IPS DF 6.9 (cell line): ENCODE measurements around the gene JADE2.

Experiments
- DNase-seq: peaks from one replicate; pipeline ENCODE4 v3.0.0-alpha.2; 2013; ENCODE audit warnings: low read depth, low spot score
- H3K27ac ChIP-seq: one replicate; pipeline ENCODE4 v1.5.1; 2013; ENCODE audit warnings: low read length, control low read depth
- H3K27me3 ChIP-seq: 2 replicates; pipeline ENCODE4 v1.6.1; 2013; ENCODE audit warnings: mild to moderate bottlenecking, low read length; ENCODE audit not compliant: control insufficient read depth, insufficient read depth
- H3K36me3 ChIP-seq: 2 replicates; pipeline ENCODE4 v1.6.1; 2013; ENCODE audit warnings: low read length; ENCODE audit not compliant: control insufficient read depth, insufficient read depth
- H3K4me1 ChIP-seq: 2 replicates; pipeline ENCODE4 v1.6.1; 2013; ENCODE audit warnings: low read length; ENCODE audit not compliant: control insufficient read depth, insufficient read depth
- H3K4me3 ChIP-seq: 2 replicates; pipeline ENCODE4 v1.5.1; 2013; ENCODE audit warnings: mild to moderate bottlenecking, low read length
- H3K9me3 ChIP-seq: 2 replicates; pipeline ENCODE4 v1.6.1; 2013; ENCODE audit warnings: low read length, inconsistent platforms; ENCODE audit not compliant: control insufficient read depth, insufficient read depth
- WGBS: extraction: QIAGEN DNeasy Blood & Tissue Kit; methylation state at CpG from one replicate; pipeline ENCODE4 v1.1.7; 2013; ENCODE audit warnings: mixed read lengths, missing lambda C conversion rate; ENCODE audit not compliant: insufficient read length, insufficient coverage; 5-methylcytosine and 5-hydroxymethylcytosine counted together

The JADE2 gene

GRCh38 chr5:134524826-134525682, at the start of gene JADE2:
Gene JADE2 (plus strand): TSS chr5:134525670. CDS start chr5:134535858, 10,188 bp downstream.
- Histone ChIP-seq H3K27ac (peak within 1 kb of the TSS; percentile 40), H3K9me3 (no peaks in the 10 kb centered on the region), H3K4me3 (peak within 1 kb of the TSS; percentile 82), H3K36me3 (no peaks in the 10 kb centered on the region), H3K4me1 (peaks cover 4% of the 10 kb centered on the region; the same call in 1 of the 2 replicates), H3K27me3 (no peaks in the 10 kb centered on the region)
- DNase-seq, result no peak
- no CpG with 5 or more reads among the region's 57 CpGs for WGBS

GRCh38 chr5:134477462-134478245, 47.8 kb upstream of the JADE2 start:
- no peak for DNase-seq
- Histone ChIP-seq H3K27me3 (no peaks in the 10 kb centered on the region), H3K36me3 (no peaks in the 10 kb centered on the region), H3K4me3 (no peak overlapping the region), H3K27ac (no peak overlapping the region), H3K4me1 (no peaks in the 10 kb centered on the region), H3K9me3 (no peaks in the 10 kb centered on the region)
- no CpG with 5 or more reads among the region's 14 CpGs for WGBS

GRCh38 chr5:134479839-134480238, 45.6 kb upstream of the JADE2 start:
- Histone ChIP-seq H3K36me3 (no peaks in the 10 kb centered on the region), H3K27me3 (no peaks in the 10 kb centered on the region), H3K4me3 (no peak overlapping the region), H3K4me1 (no peaks in the 10 kb centered on the region), H3K9me3 (no peaks in the 10 kb centered on the region), H3K27ac (no peak overlapping the region)
- WGBS, result no CpG with 5 or more reads among the region's 4 CpGs
- DNase-seq, result no peak

- DNase-seq, result no peak
- WGBS, result no CpG with 5 or more reads among the region's 7 CpGs
- Histone ChIP-seq H3K9me3 (no peaks in the 10 kb centered on the region), H3K4me1 (no peaks in the 10 kb centered on the region), H3K27me3 (no peaks in the 10 kb centered on the region), H3K4me3 (no peak overlapping the region), H3K27ac (no peak overlapping the region), H3K36me3 (no peaks in the 10 kb centered on the region)
Measured at GRCh38 chr5:134489227-134489944, 36.1 kb upstream of the JADE2 start.

GRCh38 chr5:134490255-134490924, 35.1 kb upstream of the JADE2 start:
- no peak for DNase-seq
- H3K36me3 ChIP-seq, result no peaks in the 10 kb centered on the region
- H3K4me3 ChIP-seq, result no peak overlapping the region
- no peaks in the 10 kb centered on the region for H3K27me3 ChIP-seq
- no CpG with 5 or more reads among the region's 9 CpGs for WGBS
- no peaks in the 10 kb centered on the region for H3K9me3 ChIP-seq
- no peak overlapping the region for H3K27ac ChIP-seq
- no peaks in the 10 kb centered on the region for H3K4me1 ChIP-seq

- H3K36me3 ChIP-seq, result no peaks in the 10 kb centered on the region
- no peak for DNase-seq
- H3K27me3 ChIP-seq, result no peaks in the 10 kb centered on the region
- no peaks in the 10 kb centered on the region for H3K4me1 ChIP-seq
- H3K9me3 ChIP-seq, result no peaks in the 10 kb centered on the region
- H3K4me3 ChIP-seq, result no peak overlapping the region
- no peak overlapping the region for H3K27ac ChIP-seq
- WGBS, result no CpG with 5 or more reads among the region's 8 CpGs
Measured at GRCh38 chr5:134490925-134491271, 34.6 kb upstream of the JADE2 start.

- no peak overlapping the region for H3K27ac ChIP-seq
- H3K9me3 ChIP-seq, result no peaks in the 10 kb centered on the region
- no peaks in the 10 kb centered on the region for H3K27me3 ChIP-seq
- no peak for DNase-seq
- H3K36me3 ChIP-seq, result no peaks in the 10 kb centered on the region
- H3K4me1 ChIP-seq, result no peaks in the 10 kb centered on the region
- WGBS, result no CpG with 5 or more reads among the region's 9 CpGs
- no peak overlapping the region for H3K4me3 ChIP-seq
Measured at GRCh38 chr5:134491841-134492442, 33.5 kb upstream of the JADE2 start.

- H3K27ac ChIP-seq, result no peak overlapping the region
- H3K4me3 ChIP-seq, result no peak overlapping the region
- WGBS, result no CpG with 5 or more reads among the region's 6 CpGs
- no peaks in the 10 kb centered on the region for H3K36me3 ChIP-seq
- H3K4me1 ChIP-seq, result no peaks in the 10 kb centered on the region
- no peaks in the 10 kb centered on the region for H3K9me3 ChIP-seq
- no peak for DNase-seq
- H3K27me3 ChIP-seq, result no peaks in the 10 kb centered on the region
Measured at GRCh38 chr5:134492568-134492967, 32.9 kb upstream of the JADE2 start.

- Histone ChIP-seq H3K9me3 (no peaks in the 10 kb centered on the region), H3K36me3 (no peaks in the 10 kb centered on the region), H3K4me3 (no peak overlapping the region), H3K27me3 (no peaks in the 10 kb centered on the region), H3K4me1 (no peaks in the 10 kb centered on the region), H3K27ac (no peak overlapping the region)
- DNase-seq, result no peak
- no CpG with 5 or more reads among the region's 4 CpGs for WGBS
Measured at GRCh38 chr5:134493461-134494055, 31.9 kb upstream of the JADE2 start.
